HG03175 (cell line): ENCODE results near the gene ISOC1.

Experiments used
- ATAC-seq: cut with Tn5 transposase; IDR thresholded peaks from one replicate; pipeline ENCODE4 v1.9.1; 2021; ENCODE audit warnings: mild to moderate bottlenecking, moderate library complexity; ENCODE audit not compliant: unreplicated experiment

The ISOC1 gene

GRCh38 chr5:129094924-129095899 is 663 bp downstream of the ISOC1 start:
- ATAC-seq, result peak; percentile 48

GRCh38 chr5:129096382-129096991 is 1.9 kb downstream of the ISOC1 start:
- no peak for ATAC-seq

- ATAC-seq, result no peak
Observed at GRCh38 chr5:129097498-129098296, 3.1 kb downstream of the ISOC1 start.

DNA sequence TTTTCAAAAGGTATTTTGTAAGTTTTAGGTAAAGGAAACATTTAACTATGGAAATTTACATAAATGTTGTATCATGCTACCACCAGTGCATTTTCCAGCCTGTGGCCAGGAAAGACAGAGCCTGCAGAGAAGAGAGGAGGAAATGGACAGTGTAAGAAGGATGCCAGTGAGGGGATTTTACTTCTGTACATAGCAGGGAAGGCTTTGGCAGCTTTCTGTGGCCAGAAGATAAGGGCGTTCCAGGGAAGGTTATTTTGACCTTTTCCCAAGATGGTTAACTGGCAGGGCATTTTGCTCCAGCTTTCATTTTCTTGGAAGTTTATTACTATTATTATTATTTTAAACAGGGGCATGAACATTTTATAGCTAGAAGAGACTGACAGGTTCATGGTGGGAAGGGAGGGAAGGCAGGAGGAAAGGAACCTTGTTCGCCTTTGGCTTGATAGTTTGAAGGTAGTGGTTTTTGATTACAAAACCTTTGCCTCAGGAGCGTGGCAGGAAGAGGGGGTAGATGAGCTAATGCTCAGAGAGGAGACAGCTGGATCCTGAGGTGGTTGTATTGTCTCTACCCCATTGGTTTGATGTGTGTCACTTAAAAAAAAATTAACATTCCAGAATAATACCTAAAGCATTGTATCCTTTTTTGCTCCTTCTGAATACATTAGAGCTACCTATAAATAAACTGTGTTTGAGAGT is 4.1 kb downstream of the ISOC1 start:
- no peak for ATAC-seq

DNA sequence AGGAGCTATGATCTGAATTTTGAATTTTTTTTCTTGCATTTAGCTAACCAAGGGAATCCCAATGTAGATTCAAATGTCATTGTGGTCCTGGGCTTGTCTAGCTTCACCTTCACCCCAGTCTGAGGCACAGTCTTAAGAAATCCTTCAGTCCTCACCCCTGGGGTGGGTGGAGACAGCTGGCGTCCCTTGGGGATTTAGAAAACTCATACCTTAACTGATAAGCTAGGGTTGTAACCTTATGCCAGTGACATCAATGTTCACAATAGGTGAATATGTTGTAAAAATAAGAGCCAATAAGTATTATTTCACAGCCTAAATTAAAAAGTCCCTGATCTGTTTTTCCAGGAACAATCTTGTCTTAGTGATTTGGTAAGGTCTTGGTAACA is 4.6 kb downstream of the ISOC1 start:
- no peak for ATAC-seq

DNA sequence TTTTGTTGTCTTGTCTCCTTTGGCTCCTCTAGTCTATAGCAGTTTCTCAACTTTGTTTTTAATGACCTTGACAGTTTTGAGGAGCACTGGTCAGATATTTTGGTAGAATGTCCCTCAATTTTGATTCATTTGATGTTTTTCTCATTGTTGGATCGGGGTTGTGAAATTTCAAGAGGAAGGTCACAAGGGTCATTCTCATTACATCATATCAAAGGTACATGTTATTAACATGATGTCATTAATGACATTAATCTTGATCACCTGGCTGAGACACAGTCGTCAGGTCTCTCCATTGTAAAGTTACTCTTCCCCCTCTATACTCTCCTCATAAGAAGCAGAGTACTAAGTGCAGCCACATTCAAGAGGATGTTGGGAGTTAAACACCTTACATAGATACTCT is 7.2 kb downstream of the ISOC1 start:
- ATAC-seq, result no peak

- ATAC-seq, result no peak
Observed at GRCh38 chr5:129103397-129103796, 8.8 kb downstream of the ISOC1 start.

DNA sequence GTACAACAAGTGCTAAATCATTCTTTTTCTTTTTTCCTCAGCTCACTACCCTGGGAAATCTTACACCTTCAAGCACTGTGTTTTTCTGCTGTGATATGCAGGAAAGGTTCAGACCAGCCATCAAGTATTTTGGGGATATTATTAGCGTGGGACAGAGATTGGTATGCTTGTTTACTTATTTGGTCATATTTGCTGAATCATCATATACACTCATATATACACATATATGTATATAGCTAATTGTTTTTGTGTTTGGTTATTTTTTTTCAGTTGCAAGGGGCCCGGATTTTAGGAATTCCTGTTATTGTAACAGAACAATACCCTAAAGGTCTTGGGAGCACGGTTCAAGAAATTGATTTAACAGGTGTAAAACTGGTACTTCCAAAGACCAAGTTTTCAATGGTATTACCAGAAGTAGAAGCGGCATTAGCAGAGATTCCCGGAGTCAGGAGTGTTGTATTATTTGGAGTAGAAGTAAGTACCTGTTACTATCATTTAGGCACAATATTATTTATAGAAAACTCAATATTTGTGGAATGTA is 10.4 kb downstream of the ISOC1 start:
- ATAC-seq, result no peak

- no peak for ATAC-seq
Observed at GRCh38 chr5:129107637-129108036, 13.1 kb downstream of the ISOC1 start.

DNA sequence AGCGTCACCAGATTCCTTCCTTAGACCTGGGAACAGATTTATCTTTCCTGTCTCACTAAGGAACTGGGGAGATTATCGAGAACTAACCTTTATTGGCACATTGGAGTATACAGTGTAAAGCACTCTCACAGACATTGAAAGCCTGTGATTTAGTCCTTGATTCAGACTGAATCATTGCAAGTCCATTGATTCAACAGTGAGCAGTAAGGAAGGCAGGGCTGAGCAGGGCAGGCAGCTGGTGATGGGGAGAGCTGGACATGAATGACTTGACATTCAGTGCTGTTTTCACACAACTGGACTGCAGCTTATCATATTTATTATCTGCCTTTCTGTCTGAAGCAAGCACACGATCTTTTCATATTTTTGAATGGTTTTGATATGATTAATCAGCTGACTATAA is 16.2 kb downstream of the ISOC1 start:
- no peak for ATAC-seq

DNA sequence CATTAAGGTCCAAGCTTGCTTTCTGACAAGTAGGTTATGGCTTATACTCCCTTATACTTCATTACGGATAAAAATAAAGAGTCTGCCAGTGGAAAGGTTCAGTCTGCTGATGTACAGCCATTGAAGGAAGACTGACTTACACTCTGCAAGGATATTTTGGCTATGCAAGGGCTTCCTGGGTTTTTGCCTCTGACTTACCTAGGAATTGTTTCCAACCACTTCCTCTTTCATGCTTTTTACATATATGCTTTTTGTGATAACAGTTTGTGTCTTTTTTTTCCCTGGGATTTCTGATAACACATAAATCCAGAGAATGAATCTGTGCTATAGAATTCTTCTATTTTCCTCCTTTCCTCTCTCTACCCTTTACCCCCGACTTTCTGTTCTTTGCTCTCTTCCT is 16.8 kb downstream of the ISOC1 start:
- ATAC-seq, result no peak

GRCh38 chr5:129112295-129112694 is 17.7 kb downstream of the ISOC1 start:
- ATAC-seq, result no peak

DNA sequence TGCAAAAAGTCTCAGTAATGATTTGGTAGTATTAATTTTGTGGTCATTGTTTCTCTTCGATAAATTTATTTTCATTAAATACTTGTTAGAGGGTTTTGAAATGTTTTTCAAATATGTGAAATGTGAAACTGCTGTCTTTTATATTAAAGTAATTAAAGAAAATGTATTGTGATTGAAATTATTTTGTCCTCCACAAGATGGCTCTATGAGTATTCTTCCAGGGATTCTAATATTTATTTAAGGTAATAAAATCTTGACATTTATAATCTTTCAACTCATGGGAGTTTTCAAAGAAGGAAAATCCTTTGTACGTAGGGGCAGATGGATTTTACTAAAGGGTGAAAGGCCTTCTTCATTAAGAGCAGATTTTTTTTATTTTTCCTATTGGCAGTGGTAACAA is 19.3 kb downstream of the ISOC1 start:
- ATAC-seq, result no peak

- ATAC-seq, result no peak
Observed at GRCh38 chr5:129114539-129115193, 20.1 kb downstream of the ISOC1 start.

DNA sequence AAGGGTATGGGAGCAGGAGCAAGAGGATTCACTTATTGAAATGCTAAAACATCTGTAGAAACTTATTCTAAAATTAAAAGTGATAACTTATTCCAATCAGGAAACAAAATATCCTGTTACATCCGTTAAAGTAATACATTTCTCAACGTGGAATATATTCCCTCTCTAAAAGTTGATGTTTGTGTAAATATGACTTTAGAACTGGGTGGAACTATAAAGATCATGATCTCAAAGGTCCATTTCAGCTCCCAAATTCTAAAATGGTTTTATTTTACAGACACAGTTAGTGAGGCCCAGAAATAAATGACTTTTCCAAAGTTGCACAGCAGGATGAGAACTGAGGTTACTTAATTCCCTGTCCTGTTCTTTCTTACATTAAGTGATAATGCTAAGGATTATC is 21.1 kb downstream of the ISOC1 start:
- no peak for ATAC-seq

GRCh38 chr5:129116797-129117196 is 22.2 kb downstream of the ISOC1 start:
- no peak for ATAC-seq

DNA sequence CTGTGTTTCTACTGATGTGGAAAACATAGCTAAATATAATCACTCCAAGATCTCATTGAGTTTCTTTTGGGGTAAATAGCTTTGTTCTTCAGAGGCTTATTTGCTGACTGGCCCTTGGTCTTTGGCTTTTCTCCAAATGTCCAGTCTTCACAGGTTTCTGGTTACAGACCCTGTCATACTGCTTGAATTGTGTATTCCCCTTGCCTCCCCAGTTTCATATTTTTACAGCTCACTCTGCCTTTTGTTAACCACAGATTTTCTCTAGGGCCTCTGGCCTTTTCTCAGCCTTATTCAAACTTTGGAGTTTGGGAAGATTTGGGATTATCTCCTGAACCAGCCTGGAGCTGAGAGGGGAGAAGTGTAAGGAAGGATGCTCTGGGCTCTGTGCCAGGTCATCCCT is 23.9 kb downstream of the ISOC1 start:
- no peak for ATAC-seq

- no peak for ATAC-seq
Observed at GRCh38 chr5:129118826-129119225, 24.3 kb downstream of the ISOC1 start.

DNA sequence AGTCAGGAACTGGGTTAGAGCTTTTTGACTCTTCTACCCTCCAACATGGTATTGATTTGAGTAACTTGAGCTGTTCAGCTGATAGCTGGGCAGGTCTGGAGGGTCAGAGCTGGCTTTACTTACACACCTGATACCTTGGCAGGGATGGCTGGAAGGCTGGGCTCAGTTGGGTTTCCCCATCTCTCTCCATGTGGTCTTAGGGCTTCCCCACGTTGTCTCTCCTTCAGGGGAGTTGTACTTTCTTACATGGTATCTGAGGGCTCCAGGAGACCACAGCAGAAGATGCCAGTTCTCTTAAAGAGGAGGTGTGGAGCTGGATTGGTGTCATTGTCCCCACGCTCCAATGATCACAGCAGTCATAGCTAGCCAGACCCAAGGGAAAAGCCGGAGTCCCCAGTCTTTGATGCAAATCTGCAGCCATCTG is 25.6 kb downstream of the ISOC1 start:
- peak; percentile 62 for ATAC-seq

- ATAC-seq, result no peak
Observed at GRCh38 chr5:129122560-129122959, 28.0 kb downstream of the ISOC1 start.
